HG02623 (cell line): ENCODE data around the gene CBLB.

ENCODE experiments used
- ATAC-seq: cut with Tn5 transposase; IDR thresholded peaks from one replicate; pipeline ENCODE4 v1.9.1; 2021; ENCODE audit warnings: moderate library complexity; ENCODE audit not compliant: unreplicated experiment

The CBLB gene

GRCh38 chr3:105868742-105869530 lies at the start of gene CBLB:
Gene CBLB (minus strand): TSS chr3:105869012. CDS start chr3:105867577, 1,435 bp downstream.
- ATAC-seq, result peak; percentile 87

- ATAC-seq, result no peak
These were observed 48.0 kb upstream of the CBLB start for GRCh38 chr3:105916767-105917166.

GRCh38 chr3:105915524-105915923 lies 46.7 kb upstream of the CBLB start:
- ATAC-seq, result no peak

GRCh38 chr3:105913616-105914015 lies 44.8 kb upstream of the CBLB start:
- no peak for ATAC-seq

GRCh38 chr3:105912891-105913290 lies 44.1 kb upstream of the CBLB start:
- ATAC-seq, result no peak

- no peak for ATAC-seq
These were observed 42.7 kb upstream of the CBLB start for GRCh38 chr3:105911496-105911895.

GRCh38 chr3:105907777-105908176 lies 39.0 kb upstream of the CBLB start:
- no peak for ATAC-seq

- ATAC-seq, result no peak
These were observed 38.0 kb upstream of the CBLB start for GRCh38 chr3:105906836-105907235.

GRCh38 chr3:105906345-105906744 lies 37.5 kb upstream of the CBLB start:
- no peak for ATAC-seq

GRCh38 chr3:105905328-105905727 lies 36.5 kb upstream of the CBLB start:
- ATAC-seq, result no peak

- ATAC-seq, result no peak
These were observed 36.0 kb upstream of the CBLB start for GRCh38 chr3:105904678-105905284.

GRCh38 chr3:105904251-105904650 lies 35.4 kb upstream of the CBLB start:
- ATAC-seq, result no peak

GRCh38 chr3:105899516-105899915 lies 30.7 kb upstream of the CBLB start:
- no peak for ATAC-seq

- ATAC-seq, result no peak
These were observed 22.3 kb upstream of the CBLB start for GRCh38 chr3:105891101-105891500.

- no peak for ATAC-seq
These were observed 20.1 kb upstream of the CBLB start for GRCh38 chr3:105888621-105889579.

GRCh38 chr3:105885256-105885655 lies 16.4 kb upstream of the CBLB start:
- no peak for ATAC-seq

GRCh38 chr3:105883798-105884377 lies 15.1 kb upstream of the CBLB start:
- ATAC-seq, result no peak

- no peak for ATAC-seq
These were observed 12.0 kb upstream of the CBLB start for GRCh38 chr3:105880681-105881290.

- no peak for ATAC-seq
These were observed 9.2 kb upstream of the CBLB start for GRCh38 chr3:105878061-105878460.

GRCh38 chr3:105877336-105877910 lies 8.6 kb upstream of the CBLB start:
- no peak for ATAC-seq
